Dendritic cell treated with granulocyte-macrophage colony-stimulating factor and Interleukin-4, amounts not matched to agents 40 ng/mL and 50 ng/mL, for 4 days (primary cell): ENCODE results near the gene HOXA10.

Experiments used
- H3K27ac Mint-ChIP-seq: one replicate; pipeline ENCODE4 v1.8.0; 2022; ENCODE audit warnings: mild to moderate bottlenecking, mixed read lengths
- H3K27me3 Mint-ChIP-seq: one replicate; pipeline ENCODE4 v1.8.0; 2022; ENCODE audit warnings: mild to moderate bottlenecking, mixed read lengths
- H3K36me3 Mint-ChIP-seq: one replicate; pipeline ENCODE4 v1.8.0; 2022; ENCODE audit warnings: low read depth, mixed read lengths
- H3K4me1 Mint-ChIP-seq: one replicate; pipeline ENCODE4 v1.8.0; 2022; ENCODE audit warnings: low read depth, mixed read lengths
- H3K4me3 Mint-ChIP-seq: one replicate; pipeline ENCODE4 v1.8.0; 2022; ENCODE audit warnings: mild to moderate bottlenecking, moderate library complexity, mixed read lengths
- H3K9me3 Mint-ChIP-seq: one replicate; pipeline ENCODE4 v1.8.0; 2022; ENCODE audit warnings: mixed read lengths
- intact Hi-C: fragments of 100-400 bp; cut with micrococcal nuclease; formaldehyde crosslinking; loops from one replicate; pipeline ENCODE4 v1.15.0; 2022

Gene HOXA10

GRCh38 chr7:27151931-27152815 lies 21.9 kb downstream of the HOXA10 start, which contains the start of gene HOXA3:
TSS of gene HOXA3 (minus strand) at chr7:27152583. CDS start at chr7:27110640, 41,943 bp downstream.
- Mint-ChIP-seq H3K4me1 (peaks cover 61% of the 10 kb centered on the region), H3K27me3 (peaks cover 98% of the 10 kb centered on the region), H3K27ac (peak within 1 kb of the TSS; percentile 7), H3K4me3 (peak within 1 kb of the TSS; percentile 70), H3K9me3 (no peaks in the 10 kb centered on the region), H3K36me3 (no peaks in the 10 kb centered on the region)
- intact Hi-C loops = loop anchor here (10.0 kb wide), 1 partner anchor 57 kb away; the partner anchor contains the start of gene HOXA1

GRCh38 chr7:27151341-27151930 lies 22.7 kb downstream of the HOXA10 start:
- intact Hi-C loops = loop anchor here (10.0 kb wide), 1 partner anchor 57 kb away; the partner anchor contains the start of gene HOXA1
- H3K36me3 Mint-ChIP-seq = no peaks in the 10 kb centered on the region
- H3K4me3 Mint-ChIP-seq = peak overlapping the region; percentile 70
- no peaks in the 10 kb centered on the region for H3K9me3 Mint-ChIP-seq
- peak overlapping the region; percentile 7 for H3K27ac Mint-ChIP-seq
- peaks cover 65% of the 10 kb centered on the region for H3K4me1 Mint-ChIP-seq
- peaks cover 98% of the 10 kb centered on the region for H3K27me3 Mint-ChIP-seq

GRCh38 chr7:27150568-27151340 lies 23.4 kb downstream of the HOXA10 start:
- intact Hi-C loops = loop anchor here (10.0 kb wide), 1 partner anchor 56 kb away; the partner anchor contains the start of gene HOXA1
- H3K4me1 Mint-ChIP-seq = peaks cover 58% of the 10 kb centered on the region
- no peaks in the 10 kb centered on the region for H3K36me3 Mint-ChIP-seq
- H3K4me3 Mint-ChIP-seq = peak overlapping the region; percentile 70
- peak overlapping the region; percentile 7 for H3K27ac Mint-ChIP-seq
- H3K9me3 Mint-ChIP-seq = no peaks in the 10 kb centered on the region
- H3K27me3 Mint-ChIP-seq = peaks cover 98% of the 10 kb centered on the region

GRCh38 chr7:27149842-27150567 lies 24.1 kb downstream of the HOXA10 start:
- Mint-ChIP-seq H3K4me1 (peaks cover 57% of the 10 kb centered on the region), H3K36me3 (no peaks in the 10 kb centered on the region), H3K4me3 (peak overlapping the region; percentile 70), H3K9me3 (no peaks in the 10 kb centered on the region), H3K27ac (no peak overlapping the region), H3K27me3 (peaks cover 98% of the 10 kb centered on the region)
- intact Hi-C loops = loop anchor here (5.0 to 10.0 kb wide), 2 partner anchors 55 to 288 kb away; partner anchors contain the start of genes HOXA1 and SKAP2

- Mint-ChIP-seq H3K27ac (no peak overlapping the region), H3K9me3 (no peaks in the 10 kb centered on the region), H3K4me3 (no peak overlapping the region), H3K4me1 (peaks cover 50% of the 10 kb centered on the region), H3K27me3 (peaks cover 96% of the 10 kb centered on the region), H3K36me3 (no peaks in the 10 kb centered on the region)
- intact Hi-C loops = loop anchor here (5.0 kb wide), 1 partner anchor 287 kb away; the partner anchor contains the start of gene SKAP2
These were observed 25.1 kb downstream of the HOXA10 start for GRCh38 chr7:27148756-27149641.

- Mint-ChIP-seq H3K4me3 (peak overlapping the region; percentile 70), H3K27ac (no peak overlapping the region), H3K9me3 (no peaks in the 10 kb centered on the region), H3K36me3 (no peaks in the 10 kb centered on the region), H3K27me3 (peaks cover 89% of the 10 kb centered on the region), H3K4me1 (peaks cover 50% of the 10 kb centered on the region)
- intact Hi-C loops = loop anchor here (5.0 kb wide), 1 partner anchor 286 kb away; the partner anchor contains the start of gene SKAP2
These were observed 25.9 kb downstream of the HOXA10 start for GRCh38 chr7:27148031-27148755.

GRCh38 chr7:27147199-27148030 lies 26.7 kb downstream of the HOXA10 start, which contains the start of gene HOXA6:
TSS of gene HOXA6 (minus strand) at chr7:27147774. CDS start at chr7:27147749, 25 bp downstream.
- H3K27ac Mint-ChIP-seq = no peak within 1 kb of the TSS
- no peaks in the 10 kb centered on the region for H3K9me3 Mint-ChIP-seq
- peaks cover 88% of the 10 kb centered on the region for H3K27me3 Mint-ChIP-seq
- H3K36me3 Mint-ChIP-seq = no peaks in the 10 kb centered on the region
- H3K4me3 Mint-ChIP-seq = peak within 1 kb of the TSS; percentile 70
- H3K4me1 Mint-ChIP-seq = peaks cover 47% of the 10 kb centered on the region
- intact Hi-C loops = loop anchor here (5.0 kb wide), 1 partner anchor 285 kb away; the partner anchor contains the start of gene SKAP2

- H3K4me1 Mint-ChIP-seq = peaks cover 39% of the 10 kb centered on the region
- no peak overlapping the region for H3K4me3 Mint-ChIP-seq
- no peak overlapping the region for H3K27ac Mint-ChIP-seq
- peaks cover 86% of the 10 kb centered on the region for H3K27me3 Mint-ChIP-seq
- H3K9me3 Mint-ChIP-seq = no peaks in the 10 kb centered on the region
- H3K36me3 Mint-ChIP-seq = no peaks in the 10 kb centered on the region
- intact Hi-C loops = loop anchor here (5.0 kb wide), 1 partner anchor 284 kb away; the partner anchor contains the start of gene SKAP2
These were observed 27.5 kb downstream of the HOXA10 start for GRCh38 chr7:27146491-27147198.

GRCh38 chr7:27145914-27146412 lies 28.2 kb downstream of the HOXA10 start:
- H3K36me3 Mint-ChIP-seq = no peaks in the 10 kb centered on the region
- intact Hi-C loops = loop anchor here (5.0 kb wide), 1 partner anchor 284 kb away; the partner anchor contains the start of gene SKAP2
- H3K4me1 Mint-ChIP-seq = peaks cover 32% of the 10 kb centered on the region
- no peak overlapping the region for H3K4me3 Mint-ChIP-seq
- no peaks in the 10 kb centered on the region for H3K9me3 Mint-ChIP-seq
- peaks cover 84% of the 10 kb centered on the region for H3K27me3 Mint-ChIP-seq
- no peak overlapping the region for H3K27ac Mint-ChIP-seq

- Mint-ChIP-seq H3K27ac (no peak overlapping the region), H3K27me3 (peaks cover 78% of the 10 kb centered on the region), H3K36me3 (no peaks in the 10 kb centered on the region), H3K4me3 (peak overlapping the region; percentile 6), H3K4me1 (peaks cover 26% of the 10 kb centered on the region), H3K9me3 (no peaks in the 10 kb centered on the region)
- intact Hi-C loops = loop anchor here (5.0 kb wide), 1 partner anchor 283 kb away; the partner anchor contains the start of gene SKAP2
These were observed 28.8 kb downstream of the HOXA10 start for GRCh38 chr7:27145165-27145913.
